Measurements from ENCODE around the gene TPD52L1.

The TPD52L1 gene

DNA sequence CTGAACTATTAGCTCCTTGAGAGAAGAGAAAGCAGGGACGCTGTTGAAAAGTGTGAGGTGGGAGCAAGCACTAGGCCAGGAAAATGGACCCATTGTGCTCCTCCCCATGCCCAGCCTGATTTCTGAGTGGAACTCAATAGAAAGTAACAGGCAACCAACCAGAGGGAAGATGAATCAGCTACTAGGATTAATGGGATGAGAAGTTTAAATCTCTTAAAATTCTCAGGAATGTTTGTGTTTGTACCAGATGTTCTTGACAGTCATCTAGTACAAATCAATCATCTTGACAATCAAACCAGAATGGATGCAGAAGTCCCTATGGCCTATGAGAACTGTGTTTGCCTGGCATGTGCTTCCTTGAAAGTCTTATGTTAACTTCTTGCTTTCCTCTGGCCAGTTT, 99.3 kb downstream of the TPD52L1 start:
- TF ChIP-seq, protein P1, sequence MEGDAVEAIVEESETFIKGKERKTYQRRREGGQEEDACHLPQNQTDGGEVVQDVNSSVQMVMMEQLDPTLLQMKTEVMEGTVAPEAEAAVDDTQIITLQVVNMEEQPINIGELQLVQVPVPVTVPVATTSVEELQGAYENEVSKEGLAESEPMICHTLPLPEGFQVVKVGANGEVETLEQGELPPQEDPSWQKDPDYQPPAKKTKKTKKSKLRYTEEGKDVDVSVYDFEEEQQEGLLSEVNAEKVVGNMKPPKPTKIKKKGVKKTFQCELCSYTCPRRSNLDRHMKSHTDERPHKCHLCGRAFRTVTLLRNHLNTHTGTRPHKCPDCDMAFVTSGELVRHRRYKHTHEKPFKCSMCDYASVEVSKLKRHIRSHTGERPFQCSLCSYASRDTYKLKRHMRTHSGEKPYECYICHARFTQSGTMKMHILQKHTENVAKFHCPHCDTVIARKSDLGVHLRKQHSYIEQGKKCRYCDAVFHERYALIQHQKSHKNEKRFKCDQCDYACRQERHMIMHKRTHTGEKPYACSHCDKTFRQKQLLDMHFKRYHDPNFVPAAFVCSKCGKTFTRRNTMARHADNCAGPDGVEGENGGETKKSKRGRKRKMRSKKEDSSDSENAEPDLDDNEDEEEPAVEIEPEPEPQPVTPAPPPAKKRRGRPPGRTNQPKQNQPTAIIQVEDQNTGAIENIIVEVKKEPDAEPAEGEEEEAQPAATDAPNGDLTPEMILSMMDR (IDR thresholded peaks at IDR 0.05; ENCODE audit: extremely low read depth, missing control alignments) = no peak
- DNase-seq (ENCODE audit: low spot score) = no peak

DNA sequence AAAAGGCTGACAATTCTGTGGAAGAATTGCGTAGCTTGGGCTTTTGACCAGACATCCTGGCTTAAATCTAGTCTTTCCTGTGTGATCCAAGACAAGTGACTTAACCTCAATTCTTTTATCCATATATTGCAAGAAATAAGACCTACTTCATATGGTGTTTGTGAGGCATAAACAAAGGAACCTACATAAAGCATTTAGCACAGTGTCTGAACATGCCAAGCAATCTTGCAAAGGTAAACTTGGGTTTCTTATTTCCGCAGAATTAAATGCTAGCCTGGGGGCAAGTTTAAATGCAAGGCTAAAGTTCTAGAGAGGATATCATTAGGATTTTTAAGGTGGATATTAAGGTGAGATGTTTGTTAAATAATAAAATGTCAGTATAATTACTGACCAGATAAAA, 100.3 kb downstream of the TPD52L1 start:
- TF ChIP-seq, protein P1 (IDR thresholded peaks at IDR 0.05; ENCODE audit: extremely low read depth, missing control alignments) = no peak
- no peak for DNase-seq (ENCODE audit: low spot score)

DNA sequence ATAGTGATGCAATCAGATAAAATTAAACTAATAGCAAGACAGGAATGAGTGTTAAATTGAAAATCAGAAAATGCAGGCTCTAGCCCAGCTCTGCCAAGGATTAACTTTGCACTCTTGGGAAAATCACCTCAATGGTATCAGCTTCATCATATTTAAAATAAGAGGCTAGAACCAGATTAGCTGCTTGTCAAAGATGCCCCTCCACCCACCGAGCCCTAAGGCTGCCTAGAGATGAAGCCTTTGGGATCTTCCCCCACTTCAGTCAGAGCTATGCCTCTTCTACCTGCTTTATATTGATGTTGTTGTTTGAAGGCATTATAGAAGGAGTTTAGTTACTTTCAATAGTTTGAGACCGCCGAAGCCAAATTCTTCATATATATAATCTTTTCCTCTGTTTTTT, 100.7 kb downstream of the TPD52L1 start:
- TF ChIP-seq, protein P1 (IDR thresholded peaks at IDR 0.05; ENCODE audit: extremely low read depth, missing control alignments) = no peak
- DNase-seq (ENCODE audit: low spot score) = no peak

DNA sequence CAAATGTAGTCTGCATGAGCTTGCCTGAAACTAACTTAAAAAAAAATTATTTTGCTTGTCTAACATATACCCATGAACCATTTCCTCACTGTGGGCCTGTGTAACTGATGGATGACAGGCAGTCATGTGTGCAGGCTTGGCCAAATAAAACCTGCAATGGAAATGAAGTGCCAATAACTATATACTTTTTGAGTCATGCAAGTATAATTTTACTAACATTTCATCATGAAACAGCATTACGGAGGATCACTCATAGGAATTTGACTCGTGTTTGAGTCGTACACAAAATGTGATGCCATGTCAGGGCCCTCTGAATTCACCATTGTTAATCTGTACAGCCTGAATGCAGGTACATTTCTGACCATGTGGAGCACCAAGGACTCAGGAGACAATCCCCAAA, 101.6 kb downstream of the TPD52L1 start:
- no peak for DNase-seq (ENCODE audit: low spot score)
- TF ChIP-seq, protein P1 (IDR thresholded peaks at IDR 0.05; ENCODE audit: extremely low read depth, missing control alignments) = no peak

DNA sequence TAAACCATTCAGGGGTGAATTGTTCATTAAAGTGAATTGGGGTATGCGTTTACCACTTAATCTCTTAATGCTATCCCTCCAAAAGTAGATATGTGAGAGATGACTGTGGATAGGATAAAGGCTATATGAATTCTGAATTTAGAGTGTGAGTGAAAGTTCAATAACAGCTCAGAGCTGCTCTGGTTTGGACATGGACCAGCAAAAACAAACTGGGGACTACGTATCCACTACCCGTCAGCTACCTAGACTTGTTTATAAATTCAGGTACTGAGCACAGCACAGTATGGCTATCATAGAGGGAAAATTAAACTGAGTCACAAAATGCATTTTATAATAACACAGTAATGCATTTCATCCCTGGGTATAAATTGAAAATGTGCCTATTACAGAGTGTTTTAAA, 103.8 kb downstream of the TPD52L1 start:
- TF ChIP-seq, protein P1 (IDR thresholded peaks at IDR 0.05; ENCODE audit: extremely low read depth, missing control alignments) = no peak
- no peak for DNase-seq (ENCODE audit: low spot score)

DNA sequence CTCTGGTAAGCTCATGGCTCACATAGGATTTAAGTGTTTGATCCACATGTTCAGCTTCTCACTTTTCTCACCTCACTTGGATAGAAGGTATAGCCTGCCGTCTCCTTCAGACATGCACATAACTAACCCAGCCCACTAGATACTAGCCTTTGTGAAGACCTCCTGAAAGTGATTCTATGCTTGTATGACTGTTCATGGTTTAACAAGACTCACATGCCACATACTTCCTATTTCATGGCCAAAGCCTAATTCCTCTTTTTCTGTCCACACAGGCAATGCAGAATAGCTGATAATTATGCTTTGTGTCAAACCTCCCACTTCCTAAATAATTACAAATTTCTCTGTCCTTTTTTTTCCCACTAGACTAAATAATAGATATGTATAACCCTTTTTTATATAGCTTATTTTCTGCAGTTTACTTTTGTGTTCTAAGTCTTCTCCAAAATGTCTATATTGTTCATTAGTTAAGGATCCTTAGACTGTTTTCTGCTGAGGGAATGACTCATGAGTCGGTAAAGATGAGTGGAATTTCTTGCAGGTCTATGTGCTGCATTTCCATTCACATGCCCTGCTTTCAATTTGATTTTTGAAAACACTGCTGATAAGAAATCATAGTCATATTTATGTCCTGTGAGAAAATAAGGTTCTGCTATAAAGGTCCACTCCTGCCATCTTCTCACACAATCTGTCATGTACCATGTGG, 105.2 kb downstream of the TPD52L1 start:
- no peak for DNase-seq (ENCODE audit: low spot score)

DNA sequence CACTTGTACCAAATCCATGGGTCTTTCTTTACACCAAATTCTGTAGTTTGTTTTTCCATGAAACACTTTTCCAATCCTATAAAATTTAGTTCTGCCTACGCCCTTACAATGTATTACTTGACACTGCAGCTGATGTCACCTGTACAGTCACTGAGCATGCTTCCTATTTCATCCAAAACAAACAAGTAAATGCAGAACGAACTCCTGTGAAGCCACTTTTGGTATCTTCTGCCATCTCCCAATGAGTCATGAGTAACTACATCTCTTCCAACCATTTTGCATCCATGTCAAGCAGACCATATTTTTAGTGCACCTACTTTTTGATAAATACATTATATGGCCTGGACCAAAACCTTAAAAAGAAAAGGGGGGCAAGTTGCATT, 105.8 kb downstream of the TPD52L1 start:
- DNase-seq (ENCODE audit: low spot score) = no peak
- TF ChIP-seq, protein P1 (IDR thresholded peaks at IDR 0.05; ENCODE audit: extremely low read depth, missing control alignments) = no peak

More for the DNA sequence above, 105.2 kb downstream of the TPD52L1 start:
- TF ChIP-seq, protein P1 (IDR thresholded peaks at IDR 0.05; ENCODE audit: extremely low read depth, missing control alignments) = no peak
